HG03520 (cell line): ENCODE measurements around the gene SLC4A9.
"Not testable (repeated sequence)": the region's sequence is repeated elsewhere in the genome, so short reads cannot be mapped to it uniquely, and the experiment has no call there.

Experiments
- ATAC-seq: cut with Tn5 transposase; IDR thresholded peaks from one replicate; pipeline ENCODE4 v1.9.1; 2021; ENCODE audit warnings: mild to moderate bottlenecking, moderate library complexity; ENCODE audit not compliant: unreplicated experiment

The SLC4A9 gene

DNA sequence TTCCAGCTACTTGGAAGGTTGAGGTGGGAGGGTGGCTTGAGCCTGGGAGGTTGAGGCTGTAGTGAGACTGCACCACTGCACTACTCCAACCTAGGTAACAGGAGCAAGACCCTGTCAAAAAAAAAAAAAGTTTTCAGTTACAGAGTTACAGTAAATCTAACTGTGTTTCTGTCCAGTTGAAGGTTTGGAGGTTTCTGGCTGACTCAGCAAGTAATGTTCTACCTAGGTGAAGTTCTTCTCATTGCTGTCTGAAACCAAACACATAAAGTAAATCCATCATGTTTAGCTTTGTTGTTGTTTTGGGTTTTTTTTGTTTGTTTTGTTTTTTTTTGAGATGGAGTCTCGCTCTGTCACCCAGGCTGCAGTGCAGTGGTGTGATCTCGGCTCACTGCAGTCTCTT lies 33.7 kb downstream of the SLC4A9 start:
- no peak for ATAC-seq

DNA sequence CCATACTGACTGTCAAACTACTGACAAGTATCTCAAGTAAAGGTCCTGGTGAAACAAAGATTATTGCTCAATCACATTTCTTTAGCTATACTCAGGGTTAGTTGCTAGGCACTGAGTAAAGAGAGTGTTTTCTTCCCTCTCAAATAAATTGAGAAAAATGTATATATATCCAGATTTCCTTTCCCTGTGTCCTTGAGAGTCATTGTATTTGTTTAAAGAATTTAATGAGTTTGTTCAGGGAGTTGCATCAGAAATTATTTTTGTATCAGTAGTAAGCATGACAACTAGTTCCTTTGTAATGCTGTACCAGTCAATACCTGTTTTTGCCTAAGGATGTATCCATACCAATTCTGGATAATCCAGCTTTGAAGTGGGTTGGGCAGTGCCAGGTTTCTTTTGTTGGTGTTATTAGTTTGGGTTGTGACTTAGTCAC lies 38.4 kb downstream of the SLC4A9 start:
- no peak for ATAC-seq

DNA sequence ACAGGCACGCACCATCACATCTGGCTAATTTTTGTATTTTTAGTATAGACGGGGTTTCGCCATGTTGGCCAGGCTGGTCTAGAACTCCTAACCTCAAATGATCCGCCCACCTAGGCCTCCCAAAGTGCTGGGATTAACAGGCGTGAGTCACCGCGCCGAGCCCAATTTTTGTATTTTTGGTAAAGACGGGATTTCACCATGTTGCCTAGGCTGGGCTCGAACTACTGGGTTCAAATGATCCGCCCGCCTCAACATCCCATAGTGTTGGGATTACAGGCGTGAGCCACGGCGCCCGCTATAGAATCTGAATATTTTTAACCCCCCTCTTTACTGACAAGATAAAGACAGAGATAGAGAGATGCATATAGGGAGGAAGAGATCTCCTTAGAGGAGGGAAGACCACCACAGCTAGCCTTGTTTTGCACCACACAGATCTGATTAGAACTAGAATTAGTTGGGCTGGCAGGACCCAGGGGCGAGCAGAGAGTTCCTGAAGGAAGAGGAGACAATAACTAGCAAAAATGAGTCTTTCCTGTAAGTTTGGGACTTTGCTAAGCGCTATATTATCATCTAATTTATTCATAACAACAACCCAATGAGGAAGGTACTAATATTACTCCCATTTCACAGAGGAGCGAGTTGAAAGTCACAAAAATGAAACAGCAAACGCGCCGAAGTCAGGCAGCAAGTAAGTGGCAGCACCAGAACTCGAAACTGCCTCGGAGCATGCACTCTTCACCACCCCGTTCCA lies 40.2 kb downstream of the SLC4A9 start:
- ATAC-seq = no peak

DNA sequence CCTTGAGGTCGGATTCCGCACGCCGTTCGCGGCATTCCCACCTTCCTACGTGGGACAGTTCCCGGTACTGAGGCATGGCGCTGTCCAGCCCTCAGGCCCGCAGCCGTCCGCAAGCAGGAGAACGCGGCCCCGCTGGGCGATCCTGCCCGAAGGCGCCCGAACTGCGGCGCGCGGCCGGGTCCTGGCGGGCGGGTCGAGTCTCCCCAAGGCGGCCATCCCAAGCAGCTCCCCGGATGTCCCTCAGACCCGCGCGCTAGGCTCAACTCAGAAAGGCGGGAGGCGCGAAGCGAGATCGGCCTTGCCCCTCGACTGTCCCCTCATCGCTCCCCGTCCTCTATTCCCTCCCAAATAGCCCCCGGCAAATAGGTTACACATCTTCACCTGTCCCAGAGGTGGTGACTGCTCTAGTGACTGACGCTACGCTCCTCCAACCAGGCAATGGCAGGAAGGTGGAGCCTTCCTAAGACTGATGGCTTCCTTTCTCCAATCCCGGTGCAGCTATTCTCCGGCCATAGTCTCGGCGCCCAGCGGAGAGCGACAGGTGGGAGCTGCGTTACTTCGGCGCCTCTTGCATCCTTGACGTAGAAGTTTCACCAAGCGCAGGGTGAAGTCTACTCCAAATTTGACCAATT lies 40.9 kb downstream of the SLC4A9 start:
- ATAC-seq = peak; percentile 61

DNA sequence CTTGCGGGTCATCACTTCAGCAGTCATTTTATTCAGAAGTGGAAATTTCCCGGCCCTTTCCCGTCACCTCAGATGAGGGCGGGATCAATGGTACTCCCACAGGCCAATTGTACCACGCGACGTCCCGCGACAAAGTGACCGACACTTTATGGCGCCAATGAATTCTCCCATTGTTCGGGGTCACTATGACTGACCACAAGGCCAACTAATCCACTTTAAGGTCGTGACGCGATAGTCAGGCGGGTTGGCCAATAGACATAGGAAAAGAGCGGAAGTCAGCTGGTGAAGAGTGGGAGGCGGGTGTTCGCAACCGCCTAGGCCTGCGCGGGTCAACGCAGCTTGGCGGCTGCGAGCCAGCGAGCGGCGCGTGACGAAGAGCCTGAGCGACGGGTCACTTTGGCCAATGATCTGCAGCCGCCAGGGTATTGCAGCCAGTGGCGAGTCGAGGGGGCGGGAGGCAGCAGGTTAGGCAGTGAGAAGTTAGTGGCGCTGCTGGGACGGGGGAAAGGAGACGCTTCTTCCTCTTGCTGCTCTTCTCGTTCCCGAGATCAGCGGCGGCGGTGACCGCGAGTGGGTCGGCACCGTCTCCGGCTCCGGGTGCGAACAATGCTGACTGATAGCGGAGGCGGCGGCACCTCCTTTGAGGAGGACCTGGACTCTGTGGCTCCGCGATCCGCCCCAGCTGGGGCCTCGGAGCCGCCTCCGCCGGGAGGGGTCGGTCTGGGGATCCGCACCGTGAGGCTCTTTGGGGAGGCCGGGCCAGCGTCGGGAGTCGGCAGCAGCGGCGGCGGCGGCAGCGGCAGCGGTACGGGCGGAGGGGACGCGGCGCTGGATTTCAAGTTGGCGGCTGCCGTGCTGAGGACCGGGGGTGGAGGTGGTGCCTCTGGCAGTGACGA lies 41.6 kb downstream of the SLC4A9 start, which contains the start of gene ANKHD1:
Gene ANKHD1, plus strand, starts transcription at position 472 of the 896 bp plus-strand sequence. Its CDS starts 135 bp downstream, at position 607.
- ATAC-seq = peak; percentile 81

DNA sequence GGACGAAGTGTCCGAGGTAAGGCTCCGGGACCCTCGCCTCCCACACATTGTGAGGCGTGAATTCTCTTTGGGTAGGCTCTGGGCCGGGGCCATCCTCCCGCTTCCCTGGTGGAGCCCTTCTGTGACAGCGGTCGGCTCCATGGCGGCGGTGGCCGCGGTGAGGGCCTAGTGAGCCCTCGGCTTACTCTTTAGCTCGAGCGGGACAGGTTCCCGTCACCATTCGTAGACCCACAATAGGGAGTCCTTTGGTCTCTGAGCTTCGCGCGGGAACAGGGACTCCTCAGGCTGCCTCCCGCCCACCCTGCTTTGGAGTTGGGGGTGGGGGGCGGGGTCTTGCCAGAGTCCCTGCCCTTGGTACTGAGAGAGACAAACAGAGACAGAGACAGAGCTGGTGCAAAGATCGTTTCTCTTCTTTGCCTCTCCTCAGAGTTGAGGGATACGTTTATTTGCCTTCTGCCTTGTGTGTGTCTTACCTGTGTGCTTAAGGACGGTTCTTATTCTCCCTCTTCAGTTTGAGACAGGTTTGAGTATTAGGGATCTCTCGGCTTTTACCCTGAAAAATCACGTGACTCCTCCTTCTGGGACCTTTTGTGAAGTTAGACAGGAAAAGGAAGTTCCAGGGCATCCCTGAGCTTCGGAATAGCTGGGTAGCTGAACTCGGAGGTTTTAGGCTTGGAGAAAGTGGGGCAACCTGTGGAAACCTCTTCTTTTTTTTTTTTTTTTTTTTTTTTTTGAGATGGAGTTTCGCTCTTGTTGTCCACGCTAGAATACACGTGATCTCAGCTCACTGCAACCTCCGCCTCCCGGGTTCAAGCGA lies 42.5 kb downstream of the SLC4A9 start:
- no peak for ATAC-seq

DNA sequence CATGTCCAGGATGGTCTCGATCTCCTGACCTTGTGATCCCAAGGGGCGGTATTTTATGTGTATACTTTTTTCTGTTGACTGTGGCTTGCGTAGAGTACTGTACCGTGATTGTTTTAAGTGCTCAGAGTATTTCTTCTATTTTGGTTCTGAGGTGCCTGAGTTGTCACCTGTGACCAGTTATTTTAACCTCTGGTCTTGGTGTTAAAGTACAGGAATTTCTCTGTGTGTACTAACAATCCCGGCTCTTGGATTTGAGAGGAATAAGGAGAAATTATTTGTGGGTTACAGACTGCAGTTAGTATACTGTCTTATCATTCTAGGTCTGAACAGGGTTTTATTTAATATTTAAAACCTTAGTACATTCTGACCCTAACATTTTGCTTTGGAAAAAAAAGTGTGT lies 43.6 kb downstream of the SLC4A9 start:
- no peak for ATAC-seq

DNA sequence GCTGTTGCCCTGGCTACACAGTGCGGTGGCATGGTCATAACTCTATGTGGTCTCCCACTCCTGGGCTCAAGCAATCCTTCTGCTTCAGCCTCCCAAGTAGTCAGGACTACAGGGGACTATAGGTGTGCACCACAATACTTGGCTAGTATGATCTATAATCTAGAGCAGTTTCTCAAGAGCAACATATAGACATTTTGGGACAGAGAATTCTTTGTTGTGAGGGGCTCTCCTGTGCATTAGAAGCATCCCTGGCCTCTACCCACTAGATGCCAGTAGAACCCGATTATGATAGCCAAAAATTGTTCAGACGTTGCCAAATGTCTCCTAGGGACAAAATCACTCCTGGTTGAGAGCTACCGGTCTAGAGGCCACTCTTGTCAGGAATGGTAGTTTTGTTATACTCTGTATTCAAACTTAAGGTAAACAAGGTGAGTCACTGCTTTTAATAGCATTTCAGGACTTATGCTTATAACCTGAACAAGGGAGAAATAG lies 48.8 kb downstream of the SLC4A9 start:
- no peak for ATAC-seq

DNA sequence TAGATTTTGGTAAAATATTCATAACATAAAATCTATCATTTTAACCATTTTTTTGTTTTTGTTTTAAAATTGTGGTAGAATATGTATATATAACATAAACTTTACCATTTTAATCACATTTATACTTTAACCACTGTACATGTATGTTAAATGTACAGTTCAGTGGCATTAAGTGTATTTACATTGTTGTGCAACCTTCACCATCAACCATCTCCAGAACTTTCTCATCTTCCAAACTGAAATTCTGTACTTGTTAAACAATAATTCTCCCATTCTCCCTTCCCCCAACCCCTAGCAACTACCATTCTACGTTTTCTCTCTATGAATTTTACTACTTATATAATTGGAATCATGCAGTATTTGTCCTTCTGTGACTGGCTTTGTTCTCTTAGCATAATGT lies 53.2 kb downstream of the SLC4A9 start:
- ATAC-seq = no peak

DNA sequence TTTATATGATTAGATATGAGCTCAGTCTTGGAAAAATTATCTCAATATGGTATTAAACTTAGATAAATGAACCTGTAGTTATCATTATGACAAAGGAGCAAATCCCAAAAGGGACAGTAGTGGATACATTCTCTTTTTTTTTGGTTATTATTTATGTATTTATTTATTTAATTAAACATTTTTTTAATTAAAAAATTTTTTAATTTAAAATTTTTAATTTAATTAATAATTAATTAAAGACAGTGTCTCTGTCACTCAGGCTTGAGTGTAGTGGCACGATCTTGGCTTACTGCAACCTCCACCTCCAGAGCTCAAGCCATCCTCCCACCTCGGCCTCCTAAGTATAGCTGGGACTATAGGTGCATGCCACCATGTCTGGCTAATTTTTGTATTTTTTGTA lies 57.2 kb downstream of the SLC4A9 start:
- ATAC-seq = no peak

DNA sequence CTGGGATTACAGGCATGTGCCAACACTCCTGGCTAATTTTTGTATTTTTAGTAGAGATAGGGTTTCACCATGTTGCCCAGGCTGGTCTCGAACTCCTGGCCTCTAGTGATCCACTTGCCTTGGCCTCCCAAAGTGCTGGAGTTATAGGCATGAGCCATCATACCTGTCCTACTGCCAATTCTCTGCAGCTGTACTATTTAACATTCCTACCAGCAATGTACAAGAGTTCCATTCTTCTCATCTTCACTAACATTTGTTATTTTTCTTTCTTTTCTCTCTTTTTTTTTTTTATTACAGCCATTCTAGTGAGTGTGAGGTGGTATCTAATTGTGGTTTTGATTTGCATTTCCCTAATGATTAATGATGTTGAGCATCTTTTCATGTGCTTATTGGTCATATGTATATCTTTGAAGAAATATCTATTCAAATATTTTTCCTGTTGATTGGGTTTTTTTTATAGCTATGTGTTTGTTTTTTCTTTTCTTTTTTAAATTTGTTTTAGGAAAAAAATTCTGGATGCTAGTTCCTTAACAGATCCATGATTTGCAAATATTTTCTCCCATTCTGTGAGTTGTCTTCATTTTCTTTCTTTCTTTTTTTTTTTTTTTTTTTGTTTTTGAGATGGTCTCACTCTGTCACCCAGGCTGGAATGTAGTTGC lies 59.0 kb downstream of the SLC4A9 start:
- no peak for ATAC-seq

DNA sequence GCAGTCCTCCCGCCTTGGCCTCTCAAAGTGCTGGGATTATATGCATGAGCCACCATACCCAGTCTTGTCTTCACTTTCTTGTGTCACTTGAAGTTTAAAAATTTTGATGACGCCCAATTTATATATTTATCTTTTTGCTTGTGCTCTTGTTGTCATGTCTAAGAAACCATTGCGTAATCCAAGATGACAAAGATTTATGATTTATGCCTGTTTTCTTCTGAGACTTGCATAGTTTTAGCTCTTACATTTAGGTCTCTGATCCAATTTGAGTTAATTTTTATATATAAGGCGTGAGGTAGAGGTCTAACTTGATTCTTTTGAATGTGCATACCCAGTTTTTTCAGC lies 60.2 kb downstream of the SLC4A9 start:
- ATAC-seq = no peak

DNA sequence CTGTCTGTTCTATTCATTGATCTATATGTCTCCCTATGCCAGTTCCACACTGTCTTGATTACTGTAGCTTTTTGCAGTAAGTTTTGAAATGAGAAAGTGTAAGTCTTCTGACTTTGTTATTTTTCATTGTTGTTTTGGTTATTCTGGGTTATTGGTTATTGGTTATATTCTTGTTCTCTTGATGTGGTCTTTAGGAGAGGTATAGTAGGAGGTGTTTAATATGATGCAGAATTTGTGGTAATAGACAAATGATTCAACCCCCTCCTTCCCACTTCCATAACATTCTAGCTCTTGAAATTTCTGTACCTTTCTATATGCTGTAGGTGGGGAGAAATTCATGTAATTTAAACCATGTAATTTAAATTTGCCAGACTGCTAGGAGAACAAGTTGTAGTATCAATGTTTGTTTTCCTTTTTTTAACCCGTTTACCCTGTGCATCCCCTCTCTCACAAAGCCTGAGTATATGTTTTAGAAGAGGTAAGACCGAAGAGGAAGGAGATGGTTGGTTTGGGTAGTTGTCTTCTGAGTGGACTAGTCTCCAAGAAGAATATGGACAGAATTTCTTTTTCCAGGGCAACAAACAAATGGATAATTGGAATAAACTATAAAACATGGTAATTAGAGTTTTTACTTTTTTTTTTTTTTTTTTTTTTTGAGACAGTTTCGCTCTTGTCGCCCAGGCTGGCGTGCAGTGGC lies 60.8 kb downstream of the SLC4A9 start:
- no peak for ATAC-seq

DNA sequence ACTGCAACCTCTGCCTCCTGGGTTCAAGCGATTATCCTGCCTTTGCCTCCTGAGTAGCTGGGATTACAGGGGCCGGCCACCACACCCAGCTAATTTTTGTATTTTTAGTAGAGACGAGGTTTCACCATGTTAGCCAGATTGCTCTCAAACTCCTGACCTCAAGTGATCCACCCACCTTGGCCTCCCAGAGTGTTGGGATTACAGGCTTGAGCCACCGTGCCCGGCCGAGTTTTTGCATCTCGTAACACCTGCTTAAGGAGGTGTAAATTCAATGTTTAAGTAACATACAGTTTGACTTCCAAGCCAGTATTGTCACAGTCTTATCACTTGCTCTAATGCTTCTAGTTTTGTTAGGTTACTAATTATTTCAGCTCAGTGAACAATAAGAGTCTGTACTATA lies 61.4 kb downstream of the SLC4A9 start:
- ATAC-seq = not testable (repeated sequence)

DNA sequence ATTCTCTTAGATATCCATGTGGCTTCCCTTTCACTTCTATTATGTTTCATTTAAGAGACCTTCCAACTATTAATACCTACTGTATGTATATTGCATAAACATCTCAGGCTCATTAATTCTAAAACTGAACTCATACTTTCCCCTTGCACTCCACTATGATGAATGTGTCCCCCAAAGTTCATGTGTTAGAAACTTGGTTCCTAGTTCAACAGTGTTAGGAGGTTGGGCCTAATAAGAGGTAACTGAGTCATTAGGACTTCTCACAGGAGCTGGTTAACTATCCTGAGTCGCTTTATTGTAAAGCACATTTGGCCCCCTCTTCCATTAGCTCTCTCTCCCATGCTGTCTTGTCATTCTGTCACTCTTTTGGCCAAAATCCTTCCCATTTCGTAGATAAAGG lies 63.6 kb downstream of the SLC4A9 start:
- ATAC-seq = no peak

DNA sequence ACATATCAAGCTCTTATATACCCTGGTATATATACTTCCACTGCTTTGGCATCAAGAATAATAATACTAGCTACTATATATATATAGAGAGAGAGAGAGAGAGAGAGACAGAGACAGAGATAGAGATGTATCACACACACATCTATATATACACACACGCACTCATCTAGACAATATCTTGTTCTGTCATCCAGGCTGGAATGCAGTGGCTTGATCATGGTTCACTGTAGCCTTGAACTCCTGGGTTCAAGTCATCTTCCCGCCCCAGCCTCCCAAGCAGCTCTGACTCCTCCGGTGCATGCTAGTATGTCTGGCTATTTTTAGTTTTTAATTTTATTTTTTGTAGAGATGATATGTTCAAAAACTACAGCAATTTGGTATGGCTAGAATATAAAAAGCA lies 64.1 kb downstream of the SLC4A9 start:
- ATAC-seq = no peak
